Measurements from ENCODE around the gene CCDC51.
A peak's percentile ranks its signal among the peaks of the same experiment; 100 is the strongest.
"Not testable (repeated sequence)": the region's sequence is repeated elsewhere in the genome, so short reads cannot be mapped to it uniquely, and the experiment has no call there.

CCDC51 gene, protein sequence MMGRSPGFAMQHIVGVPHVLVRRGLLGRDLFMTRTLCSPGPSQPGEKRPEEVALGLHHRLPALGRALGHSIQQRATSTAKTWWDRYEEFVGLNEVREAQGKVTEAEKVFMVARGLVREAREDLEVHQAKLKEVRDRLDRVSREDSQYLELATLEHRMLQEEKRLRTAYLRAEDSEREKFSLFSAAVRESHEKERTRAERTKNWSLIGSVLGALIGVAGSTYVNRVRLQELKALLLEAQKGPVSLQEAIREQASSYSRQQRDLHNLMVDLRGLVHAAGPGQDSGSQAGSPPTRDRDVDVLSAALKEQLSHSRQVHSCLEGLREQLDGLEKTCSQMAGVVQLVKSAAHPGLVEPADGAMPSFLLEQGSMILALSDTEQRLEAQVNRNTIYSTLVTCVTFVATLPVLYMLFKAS

DNA sequence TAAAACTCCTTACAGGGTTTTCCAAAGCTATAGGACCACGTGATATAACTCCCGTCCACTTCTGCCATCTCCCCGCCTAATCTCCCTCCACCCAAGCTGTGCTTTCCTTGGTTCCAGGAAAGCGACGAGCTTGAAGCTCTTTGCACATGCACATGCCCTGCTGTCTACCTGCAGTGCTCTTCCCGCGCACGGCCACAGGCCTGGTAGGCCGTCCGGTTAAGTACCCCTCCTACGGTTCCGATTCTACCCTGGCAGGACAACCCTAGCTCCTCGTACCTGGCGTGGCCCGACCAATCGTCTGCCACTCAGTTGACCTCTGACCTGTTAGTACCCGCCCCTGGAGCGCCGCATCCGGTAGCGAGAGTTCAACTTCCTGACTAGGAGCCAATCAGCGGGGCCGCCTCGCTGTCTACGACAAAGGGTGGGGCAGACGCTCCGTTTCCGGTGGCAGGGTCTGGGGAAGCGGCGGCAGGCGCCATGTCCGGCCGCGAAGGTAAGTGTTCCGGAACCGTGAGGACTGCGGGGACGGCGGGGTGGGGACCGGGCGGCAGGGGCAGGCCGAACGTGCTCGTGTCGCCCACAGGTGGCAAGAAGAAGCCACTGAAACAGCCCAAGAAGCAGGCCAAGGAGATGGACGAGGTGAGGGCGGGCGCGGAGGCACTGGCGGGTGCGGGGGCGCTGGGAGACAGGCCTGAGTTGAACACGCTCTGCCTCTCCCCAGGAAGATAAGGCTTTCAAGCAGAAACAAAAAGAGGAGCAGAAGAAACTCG, at the start of gene CCDC51, which contains the start of gene TMA7:
Gene CCDC51, minus strand, starts transcription at position 300 of the 770 bp plus-strand sequence. CDS start 4,991 bp downstream, outside the sequence.
Gene TMA7, plus strand, starts transcription at position 438 of the 770 bp plus-strand sequence. Its CDS starts 40 bp downstream, at position 478.
- peak; percentile 98 for DNase-seq

DNA sequence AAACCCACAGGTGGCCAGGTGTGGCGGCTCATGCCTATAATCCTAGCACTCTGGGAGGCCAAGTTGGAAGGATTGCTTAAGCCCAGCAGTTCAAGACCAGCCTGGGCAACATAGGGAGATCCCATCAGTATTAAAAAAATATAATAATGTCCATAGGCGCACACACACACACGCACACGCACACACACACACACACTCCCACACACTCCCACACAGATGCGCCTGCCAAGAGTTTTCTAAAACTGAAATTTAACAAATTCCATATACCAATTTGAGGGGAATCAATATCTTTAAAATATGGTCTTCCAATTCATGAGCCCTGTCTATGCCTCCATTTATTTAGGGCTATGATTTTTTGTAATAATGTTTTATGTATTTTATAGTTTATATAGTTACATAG, 47.0 kb upstream of the CCDC51 start:
- DNase-seq = no peak

- not testable (repeated sequence) for DNase-seq
Observed at GRCh38 chr3:48482822-48483221, 42.9 kb upstream of the CCDC51 start.

GRCh38 chr3:48480891-48481290, 41.0 kb upstream of the CCDC51 start:
- not testable (repeated sequence) for DNase-seq

DNA sequence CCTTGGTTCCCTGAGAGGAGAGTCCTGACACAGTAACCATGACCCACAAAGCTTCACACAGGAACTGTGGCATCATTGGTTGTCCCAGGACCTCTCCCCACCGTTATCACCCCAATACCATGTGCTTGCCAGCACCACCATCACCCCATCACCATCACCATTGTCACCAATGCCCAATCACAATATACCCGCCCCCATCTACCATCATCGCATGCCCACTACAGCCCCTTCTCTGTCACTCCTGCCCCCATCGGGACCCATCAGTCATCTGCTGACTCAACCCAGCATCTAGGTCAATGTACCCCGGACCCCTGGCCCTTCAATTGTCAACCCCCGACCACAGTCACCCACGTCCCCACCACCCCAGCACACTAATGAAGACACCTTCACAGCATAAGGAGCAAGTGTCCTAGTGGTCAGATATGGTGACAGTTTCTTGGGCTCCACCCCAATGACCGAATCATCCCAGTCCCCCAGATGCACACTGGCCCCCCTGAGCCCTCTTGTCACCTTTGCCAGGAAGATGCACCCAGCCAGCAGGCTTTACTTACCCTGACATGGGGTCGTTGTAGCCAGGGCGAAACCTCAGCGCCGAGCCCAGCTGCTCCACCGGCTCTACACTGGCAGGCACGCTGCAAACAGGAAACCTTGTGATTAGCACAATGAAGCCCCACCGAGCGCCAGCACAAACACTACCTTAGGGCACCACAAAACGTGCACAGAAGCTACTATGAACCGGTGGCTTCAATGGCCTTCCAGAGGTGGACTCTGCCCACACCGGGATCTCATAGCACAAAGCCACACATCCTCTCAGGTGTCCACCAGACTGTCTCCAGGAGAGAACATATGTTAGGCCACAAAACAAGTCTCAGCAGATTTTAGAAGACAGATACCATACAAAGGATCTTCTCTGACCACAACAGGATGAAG, 39.0 kb upstream of the CCDC51 start:
- DNase-seq = peak; percentile 52 to 77

- no peak for DNase-seq
Observed at GRCh38 chr3:48477959-48478520, 38.1 kb upstream of the CCDC51 start.

- no peak for DNase-seq
Observed at GRCh38 chr3:48476426-48477053, 36.6 kb upstream of the CCDC51 start.

- DNase-seq = no peak
Observed at GRCh38 chr3:48475188-48475587, 35.3 kb upstream of the CCDC51 start.

DNA sequence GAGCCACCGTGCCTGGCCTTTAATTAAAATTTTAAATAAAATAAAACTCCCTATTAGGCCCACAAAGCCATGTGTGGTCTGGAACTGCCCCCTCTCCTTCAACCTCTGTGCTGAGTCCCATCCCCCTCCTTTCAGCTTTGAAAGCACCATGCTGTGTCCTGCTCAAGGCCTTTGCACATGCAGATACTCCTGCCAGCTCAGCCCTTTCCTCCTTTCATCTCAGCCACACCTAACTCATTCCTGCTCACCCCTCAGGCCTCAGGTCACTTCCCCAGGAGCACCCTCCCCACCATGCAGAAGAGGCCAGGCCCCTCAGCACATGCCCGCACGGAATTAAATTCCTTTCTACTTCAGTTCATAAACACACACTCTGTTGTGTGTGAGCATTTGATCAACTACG, 34.7 kb upstream of the CCDC51 start:
- no peak for DNase-seq

- DNase-seq = not testable (repeated sequence)
Observed at GRCh38 chr3:48474031-48474430, 34.1 kb upstream of the CCDC51 start.

GRCh38 chr3:48473617-48473952, 33.7 kb upstream of the CCDC51 start:
- DNase-seq = no peak

DNA sequence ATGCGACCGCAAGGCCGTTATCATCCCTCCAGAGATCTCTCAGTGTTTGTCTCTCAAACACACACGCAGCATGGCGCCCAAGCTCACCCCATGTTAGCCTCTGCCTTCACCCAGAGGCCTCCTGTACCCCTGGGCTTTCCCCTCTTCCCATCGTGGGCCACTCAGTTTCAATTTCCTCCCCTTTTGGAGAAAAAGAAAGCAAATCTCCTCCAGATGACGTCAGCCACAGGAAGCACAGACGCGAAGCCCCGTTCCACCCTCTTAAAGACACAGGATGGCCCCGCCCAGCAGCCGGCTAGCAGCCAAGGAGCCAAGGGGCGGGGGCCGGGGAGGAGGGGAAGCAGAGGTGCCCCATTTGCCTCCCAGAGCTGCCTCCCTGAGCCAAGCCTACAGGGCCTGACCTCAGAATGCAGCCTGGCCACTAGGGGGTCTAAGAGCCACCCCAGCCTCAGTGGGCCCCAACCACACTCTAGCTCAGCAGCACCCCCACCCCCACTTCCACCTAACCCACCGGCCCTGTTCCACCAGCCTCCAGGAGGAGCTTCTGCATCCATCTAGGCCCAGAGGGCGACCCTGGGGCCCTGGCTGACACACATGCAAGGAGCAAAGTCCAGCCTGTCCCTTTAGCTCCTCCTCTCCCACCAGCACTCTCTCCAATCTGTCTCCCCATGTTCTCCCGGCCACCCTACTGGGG, 33.2 kb upstream of the CCDC51 start:
- peak; percentile 97 to 98 for DNase-seq

DNA sequence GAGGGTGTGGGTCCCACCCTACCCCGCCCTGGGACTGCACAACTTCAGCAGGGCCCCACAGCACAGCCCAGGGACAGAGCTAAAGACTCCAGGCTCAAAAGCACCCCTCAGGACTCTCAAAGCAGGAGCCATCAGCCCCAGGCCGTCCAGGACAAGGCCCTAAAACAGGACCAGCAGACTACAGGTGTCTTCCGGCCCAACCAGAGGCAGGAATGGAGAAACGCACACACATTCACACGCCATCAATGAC, 32.7 kb upstream of the CCDC51 start:
- no peak for DNase-seq

DNA sequence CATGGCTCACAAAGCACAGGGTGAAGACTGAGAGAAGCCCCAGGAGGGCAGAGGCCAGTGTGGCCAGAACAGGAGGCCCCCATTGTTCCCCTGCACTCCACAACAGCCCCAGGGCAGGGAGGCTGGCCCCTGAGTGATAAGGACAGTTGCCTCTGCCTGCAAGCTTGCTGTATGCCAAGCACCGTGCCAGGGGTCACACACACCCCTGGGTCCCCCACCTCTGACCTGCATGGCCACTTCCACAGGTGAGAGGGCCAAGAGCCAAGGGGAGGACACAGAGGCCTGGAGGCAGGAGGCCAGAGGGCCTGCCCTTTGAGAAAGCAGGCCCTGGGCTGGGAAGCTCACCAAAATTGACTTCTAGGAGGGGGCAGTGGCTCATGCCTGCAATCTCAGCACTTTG, 30.4 kb upstream of the CCDC51 start:
- no peak for DNase-seq

DNA sequence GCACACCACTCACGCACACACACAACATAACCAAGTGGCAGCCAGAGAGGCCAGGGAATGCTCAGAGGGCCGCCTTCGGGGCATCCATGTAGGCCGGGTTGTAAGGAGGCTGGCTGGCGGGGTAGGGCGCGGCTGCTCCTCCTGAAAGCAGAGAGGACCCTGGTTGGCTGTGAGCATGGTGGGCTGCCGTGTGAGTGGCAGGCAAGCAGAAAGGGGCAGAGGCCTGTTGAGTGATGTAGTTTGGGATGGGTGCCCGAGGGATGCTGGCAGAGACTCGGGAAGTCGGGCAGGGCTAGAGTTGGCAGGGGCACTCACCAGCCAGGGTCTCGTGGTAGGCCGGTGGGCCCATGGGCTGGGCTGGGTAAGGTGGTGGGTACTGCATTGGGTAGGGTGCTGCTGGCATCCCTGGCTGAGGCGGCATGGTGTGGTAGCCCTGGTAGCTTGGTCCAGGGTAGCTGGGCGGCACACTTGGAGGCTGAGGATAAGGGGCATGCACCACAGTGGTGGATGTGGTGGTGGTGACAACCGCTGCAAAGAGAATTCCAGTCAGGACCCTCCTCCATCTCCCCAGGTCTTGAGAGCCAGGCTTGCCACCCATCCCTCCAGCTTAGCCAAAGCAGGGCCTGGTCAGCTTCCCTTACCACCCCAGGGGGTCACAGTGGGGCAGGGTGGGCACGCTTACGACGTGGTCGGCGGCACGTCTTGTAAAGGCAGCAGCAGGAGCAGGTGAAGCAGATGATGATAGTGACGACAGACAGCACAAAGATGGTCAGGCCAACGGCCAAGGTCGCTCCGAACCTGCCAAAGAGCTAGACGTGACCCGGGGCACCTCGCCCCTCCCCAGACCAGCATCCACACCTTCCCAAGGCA, 29.4 kb upstream of the CCDC51 start:
- DNase-seq = no peak

GRCh38 chr3:48468329-48468731, 28.4 kb upstream of the CCDC51 start:
- DNase-seq = no peak

DNA sequence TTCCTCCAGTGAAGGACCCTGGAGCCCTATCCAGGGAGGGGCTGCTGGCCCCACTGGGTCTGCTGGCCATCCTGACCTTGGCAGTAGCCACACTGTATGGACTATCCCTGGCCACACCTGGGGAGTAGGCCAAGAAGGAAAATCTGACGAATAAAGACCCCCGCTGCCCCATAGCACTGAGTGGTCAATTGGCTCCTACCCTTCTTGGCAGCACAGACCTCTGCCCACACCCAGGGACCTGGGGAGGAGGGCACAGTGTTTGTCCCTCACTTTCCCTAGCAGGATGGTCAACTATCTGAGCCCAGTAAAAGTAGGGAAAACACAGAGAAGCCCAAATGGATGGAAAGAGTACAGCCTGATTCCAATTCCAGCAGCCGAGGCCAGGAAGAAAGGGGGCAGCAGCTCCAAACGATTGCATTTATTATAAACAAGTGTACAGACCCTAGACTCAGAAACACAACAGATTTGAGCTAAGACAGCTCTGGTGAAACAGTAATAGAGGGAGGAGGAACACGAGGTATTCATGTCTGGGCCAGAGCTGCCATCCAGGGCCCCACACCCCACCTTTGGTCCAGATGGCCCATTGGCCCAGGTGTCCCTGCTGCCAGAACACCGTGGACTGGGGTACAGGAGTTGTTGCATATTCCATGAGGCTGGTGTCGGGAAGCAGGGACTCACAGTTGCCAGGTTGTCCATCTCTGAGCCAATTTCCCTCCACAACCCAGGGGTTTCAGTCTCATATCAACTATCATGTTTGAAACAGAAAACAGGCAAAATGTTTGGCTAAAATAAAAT, 27.8 kb upstream of the CCDC51 start:
- no peak for DNase-seq

DNA sequence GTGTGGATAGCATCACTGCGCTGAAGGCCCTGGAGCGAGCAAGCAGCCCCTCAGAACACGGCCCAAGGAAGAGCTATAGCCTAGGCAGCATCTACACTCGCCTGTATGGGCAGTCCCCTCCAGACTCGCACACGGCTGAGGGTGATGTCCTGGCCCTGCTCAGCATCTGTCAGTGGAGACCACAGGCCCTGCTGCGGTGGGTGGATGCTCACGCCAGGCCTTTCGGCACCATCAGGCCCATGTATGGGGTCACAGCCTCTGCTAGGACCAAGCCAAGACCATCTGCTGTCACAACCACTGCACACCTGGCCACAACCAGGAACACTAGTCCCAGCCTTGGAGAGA, 27.2 kb upstream of the CCDC51 start:
- no peak for DNase-seq

GRCh38 chr3:48466386-48467109, 26.6 kb upstream of the CCDC51 start:
- peak; percentile 22 to 43 for DNase-seq
